Vagina (tissue), 2 donors: ENCODE data around the gene NKG7.

Experiments
- CTCF ChIP-seq, 3 experiments: fragments of 450-650 bp in 2 of 3; fragments of 200-600 bp in 1 of 3; sonication (generic) in 1 of 3; IDR thresholded peaks; one replicate each; pipeline ENCODE4 v1.5.1; 2017 to 2019; ENCODE audit warnings: antibody characterized with exemption in 3 of 3, mild to moderate bottlenecking in 2 of 3, moderate library complexity in 2 of 3
- POLR2A ChIP-seq, 2 donors: fragments of 450-650 bp; IDR thresholded peaks; one replicate each; pipeline ENCODE4 v1.6.1; 2017; ENCODE audit warnings: antibody characterized with exemption in 2 of 2, mild to moderate bottlenecking in 2 of 2, moderate library complexity in 2 of 2
- POLR2AphosphoS5 ChIP-seq, 2 donors: sonication (generic); formaldehyde crosslinking; IDR thresholded peaks; one replicate each; pipeline ENCODE4 v1.9.0; 2017; ENCODE audit warnings: antibody characterized with exemption in 2 of 2, mild to moderate bottlenecking in 2 of 2, low read depth in 1 of 2; ENCODE audit not compliant: insufficient read depth in 1 of 2

GRCh38 chr19:51341066-51341465 is 31.4 kb downstream of the NKG7 start:
- TF ChIP-seq CTCF (IDR thresholded peaks at IDR 0.05) (no peak), POLR2A (IDR thresholded peaks at IDR 0.05) (no peak), POLR2AphosphoS5 (IDR thresholded peaks at IDR 0.05; ENCODE audit: insufficient read depth in 1 of 2, low read depth in 1 of 2) (no peak)
